Adipocyte (in vitro differentiated cells): Measurements from ENCODE around the gene DMD.

Source experiments
- DNase-seq: peaks from one replicate; pipeline ENCODE4 v3.0.0-alpha.2; 2015; ENCODE audit warnings: low read depth
- H3K27me3 ChIP-seq: replicated peaks from 2 replicates; pipeline ENCODE4 v1.7.0; 2013; ENCODE audit warnings: mild to moderate bottlenecking, low read length, moderate library complexity; ENCODE audit not compliant: control insufficient read depth, insufficient read depth
- H3K36me3 ChIP-seq: 2 replicates; pipeline ENCODE4 v1.7.0; 2013; ENCODE audit warnings: low read length, mild to moderate bottlenecking, moderate library complexity; ENCODE audit not compliant: control insufficient read depth, insufficient read depth, severe bottlenecking
- H3K4me1 ChIP-seq: 2 replicates; pipeline ENCODE4 v1.7.0; 2013; ENCODE audit warnings: mild to moderate bottlenecking, low read length, moderate library complexity; ENCODE audit not compliant: control insufficient read depth, insufficient read depth
- H3K4me3 ChIP-seq: 2 replicates; pipeline ENCODE4 v1.7.0; 2013; ENCODE audit warnings: mild to moderate bottlenecking, low read length, moderate library complexity
- H3K9ac ChIP-seq: 2 replicates; pipeline ENCODE4 v1.7.0; 2013; ENCODE audit warnings: mild to moderate bottlenecking, low read length, moderate library complexity
- H3K9me3 ChIP-seq: 2 replicates; pipeline ENCODE4 v1.7.0; 2013; ENCODE audit warnings: mild to moderate bottlenecking, low read length, moderate library complexity; ENCODE audit not compliant: control insufficient read depth

Gene DMD

GRCh38 chrX:31112226-31112999 is 2098.9 kb downstream of the DMD start:
- H3K9me3 ChIP-seq: no peaks in the 10 kb centered on the region
- H3K27me3 ChIP-seq: peaks cover 7% of the 10 kb centered on the region
- no peak for DNase-seq
- H3K36me3 ChIP-seq: no peaks in the 10 kb centered on the region
- H3K4me3 ChIP-seq: no peak overlapping the region
- no peak overlapping the region for H3K9ac ChIP-seq
- no peaks in the 10 kb centered on the region for H3K4me1 ChIP-seq

GRCh38 chrX:31110657-31111056 is 2100.7 kb downstream of the DMD start:
- no peak overlapping the region for H3K9ac ChIP-seq
- no peaks in the 10 kb centered on the region for H3K4me1 ChIP-seq
- no peaks in the 10 kb centered on the region for H3K36me3 ChIP-seq
- no peak overlapping the region for H3K4me3 ChIP-seq
- H3K9me3 ChIP-seq: peaks cover 4% of the 10 kb centered on the region
- DNase-seq: no peak
- H3K27me3 ChIP-seq: peaks cover 7% of the 10 kb centered on the region

GRCh38 chrX:31099536-31100090 is 2111.7 kb downstream of the DMD start:
- H3K27me3 ChIP-seq: no peaks in the 10 kb centered on the region
- H3K9ac ChIP-seq: no peak overlapping the region
- DNase-seq: no peak
- no peak overlapping the region for H3K4me3 ChIP-seq
- H3K9me3 ChIP-seq: no peaks in the 10 kb centered on the region
- no peaks in the 10 kb centered on the region for H3K36me3 ChIP-seq
- H3K4me1 ChIP-seq: no peaks in the 10 kb centered on the region

- Histone ChIP-seq H3K4me3 (no peak overlapping the region), H3K9me3 (peaks cover 8% of the 10 kb centered on the region), H3K4me1 (no peaks in the 10 kb centered on the region), H3K9ac (no peak overlapping the region), H3K27me3 (no peaks in the 10 kb centered on the region), H3K36me3 (no peaks in the 10 kb centered on the region)
- DNase-seq: no peak
These were observed 2113.3 kb downstream of the DMD start for GRCh38 chrX:31098079-31098478.

GRCh38 chrX:31093639-31093975 is 2117.7 kb downstream of the DMD start:
- Histone ChIP-seq H3K9me3 (peaks cover 8% of the 10 kb centered on the region), H3K27me3 (no peaks in the 10 kb centered on the region), H3K9ac (no peak overlapping the region), H3K4me1 (no peaks in the 10 kb centered on the region), H3K4me3 (no peak overlapping the region), H3K36me3 (no peaks in the 10 kb centered on the region)
- DNase-seq: no peak

- Histone ChIP-seq H3K4me1 (no peaks in the 10 kb centered on the region), H3K9me3 (peaks cover 8% of the 10 kb centered on the region), H3K4me3 (no peak overlapping the region), H3K27me3 (no peaks in the 10 kb centered on the region), H3K36me3 (no peaks in the 10 kb centered on the region), H3K9ac (no peak overlapping the region)
- DNase-seq: no peak
These were observed 2118.2 kb downstream of the DMD start for GRCh38 chrX:31092970-31093638.

GRCh38 chrX:31092476-31092875 is 2118.9 kb downstream of the DMD start:
- no peak overlapping the region for H3K4me3 ChIP-seq
- peaks cover 8% of the 10 kb centered on the region for H3K9me3 ChIP-seq
- no peak overlapping the region for H3K9ac ChIP-seq
- H3K27me3 ChIP-seq: no peaks in the 10 kb centered on the region
- no peaks in the 10 kb centered on the region for H3K4me1 ChIP-seq
- no peak for DNase-seq
- H3K36me3 ChIP-seq: no peaks in the 10 kb centered on the region

- H3K4me1 ChIP-seq: no peaks in the 10 kb centered on the region
- no peak overlapping the region for H3K4me3 ChIP-seq
- H3K9ac ChIP-seq: no peak overlapping the region
These were observed 2119.5 kb downstream of the DMD start for GRCh38 chrX:31091819-31092218.

GRCh38 chrX:31074522-31074921 is 2136.8 kb downstream of the DMD start:
- Histone ChIP-seq H3K4me3 (no peak overlapping the region), H3K4me1 (no peaks in the 10 kb centered on the region), H3K9ac (no peak overlapping the region), H3K36me3 (no peaks in the 10 kb centered on the region), H3K27me3 (peaks cover 8% of the 10 kb centered on the region), H3K9me3 (peaks cover 21% of the 10 kb centered on the region)
- DNase-seq: no peak

More at GRCh38 chrX:31091819-31092218, 2119.5 kb downstream of the DMD start:
- H3K27me3 ChIP-seq: no peaks in the 10 kb centered on the region
- DNase-seq: no peak
- H3K9me3 ChIP-seq: peaks cover 8% of the 10 kb centered on the region
- H3K36me3 ChIP-seq: no peaks in the 10 kb centered on the region

- DNase-seq: no peak
- no peak within 1 kb of the TSS for H3K4me3 ChIP-seq
- no peak within 1 kb of the TSS for H3K9ac ChIP-seq
- H3K36me3 ChIP-seq: no peaks in the 10 kb centered on the region
- H3K9me3 ChIP-seq: peaks cover 23% of the 10 kb centered on the region
- peaks cover 8% of the 10 kb centered on the region for H3K27me3 ChIP-seq
- no peaks in the 10 kb centered on the region for H3K4me1 ChIP-seq
These were observed 2139.6 kb downstream of the DMD start, which contains the start of gene FTHL17 for GRCh38 chrX:31071725-31072124. TSS of gene FTHL17 (minus strand) at chrX:31072041. CDS start at chrX:31071953, 88 bp downstream.

GRCh38 chrX:31071262-31071661 is 2140.1 kb downstream of the DMD start:
- DNase-seq: no peak
- Histone ChIP-seq H3K4me1 (no peaks in the 10 kb centered on the region), H3K27me3 (peaks cover 8% of the 10 kb centered on the region), H3K36me3 (no peaks in the 10 kb centered on the region), H3K9me3 (peaks cover 23% of the 10 kb centered on the region), H3K9ac (no peak overlapping the region), H3K4me3 (no peak overlapping the region)
